Endothelial cell of umbilical vein (primary cell): ENCODE results near the gene SPAG17. TPM values are rescaled to one million over a fixed set of nuclear protein-coding genes. Genes with fewer than 3 reads are reported as not detected.

Experiments used
- BruUV-seq: library from RNA; stranded (reverse); fragments of 400-500 nt; replicated peaks from 2 replicates; lab custom pipeline; 2021; lab: Mats Ljungman, UMichigan
- CTCF ChIA-PET: fragments of 300-600, 350-600 bp; sonication (Branson Sonifier 250); formaldehyde crosslinking; loops from one replicate; lab custom pipeline; 2021; ENCODE audit warnings: antibody characterized with exemption, inconsistent platforms; lab: Charles Lee
- POLR2A ChIA-PET: fragments of 300-600, 350-600 bp; sonication (Branson Sonifier 250); formaldehyde crosslinking; loops from one replicate; lab custom pipeline; 2021; ENCODE audit warnings: antibody characterized with exemption, inconsistent platforms; lab: Charles Lee
- DNase-seq: peaks from one replicate; pipeline ENCODE4 v3.0.0-alpha.2; 2011; ENCODE audit warnings: low read depth, low spot score
- FAIRE-seq: peaks from 2 replicates; lab custom pipeline; 2011; peaks lifted over from hg19 to GRCh38; lab: Jason Lieb, UNC
- H2AFZ ChIP-seq: 2 replicates; pipeline ENCODE4 v1.6.0; 2012; ENCODE audit warnings: low read depth, low read length, control low read depth, inconsistent platforms
- H3K27ac ChIP-seq: 2 replicates; pipeline ENCODE4 v1.5.1; 2011; ENCODE audit warnings: low read depth, mild to moderate bottlenecking, control low read depth, low read length, moderate library complexity; ENCODE audit not compliant: insufficient read depth
- H3K27me3 ChIP-seq, 2 experiments: 2 replicates each; pipeline versions ENCODE4 v1.6.0 to v1.6.1; 2011; ENCODE audit warnings: low read length in 2 of 2, mixed read lengths in 1 of 2; ENCODE audit not compliant: control insufficient read depth in 2 of 2, insufficient read depth in 2 of 2
- H3K36me3 ChIP-seq, 2 experiments: 2 replicates in 1 of 2; 3 replicates in 1 of 2; pipeline ENCODE4 v1.5.1; 2011; ENCODE audit warnings: low read length in 2 of 2, mild to moderate bottlenecking in 1 of 2, moderate library complexity in 1 of 2; ENCODE audit not compliant: control insufficient read depth in 2 of 2, insufficient read depth in 2 of 2; ENCODE audit errors: extremely low read depth in 1 of 2
- H3K4me1 ChIP-seq: 3 replicates; pipeline ENCODE4 v1.5.1; 2011; ENCODE audit warnings: mild to moderate bottlenecking, low read length; ENCODE audit not compliant: control insufficient read depth, insufficient read depth; ENCODE audit errors: extremely low read depth
- H3K4me2 ChIP-seq: 2 replicates; pipeline ENCODE4 v1.6.1; 2011; ENCODE audit warnings: low read length, control low read depth, mixed read lengths; ENCODE audit not compliant: insufficient read depth
- H3K4me3 ChIP-seq, 3 experiments: fragments of 200-600 bp in 1 of 3; sonication (generic), shearing (Covaris generic) in 1 of 3; replicated peaks in 1 of 3; 2 replicates each; pipeline ENCODE4 v1.5.1; 2011 to 2016; ENCODE audit warnings: control low read depth in 3 of 3, low read length in 3 of 3, mild to moderate bottlenecking in 2 of 3, inconsistent platforms in 1 of 3, low read depth in 1 of 3, moderate library complexity in 1 of 3; ENCODE audit not compliant: insufficient read depth in 1 of 3
- H3K79me2 ChIP-seq: 2 replicates; pipeline ENCODE4 v1.6.0; 2012; ENCODE audit warnings: low read length, inconsistent platforms; ENCODE audit not compliant: control insufficient read depth, insufficient read depth
- H3K9ac ChIP-seq: replicated peaks from 2 replicates; pipeline ENCODE3; 2011; ENCODE audit warnings: low read length, control low read depth; ENCODE audit not compliant: insufficient read depth; ENCODE audit errors: extremely low read depth
- H3K9me1 ChIP-seq: replicated peaks from 3 replicates; pipeline ENCODE4 v1.6.0; 2011; ENCODE audit warnings: mild to moderate bottlenecking, low read length; ENCODE audit not compliant: control insufficient read depth, insufficient read depth; ENCODE audit errors: extremely low read depth
- H3K9me3 ChIP-seq: replicated peaks from 2 replicates; pipeline ENCODE4 v1.5.1; 2012; ENCODE audit warnings: low read length, inconsistent platforms; ENCODE audit not compliant: control insufficient read depth, insufficient read depth
- H4K20me1 ChIP-seq: replicated peaks from 2 replicates; pipeline ENCODE3; 2011; ENCODE audit warnings: mild to moderate bottlenecking, low read length; ENCODE audit not compliant: control insufficient read depth, insufficient read depth; ENCODE audit errors: extremely low read depth
- EZH2 ChIP-seq: IDR thresholded peaks from 2 replicates; pipeline ENCODE4 v1.6.1; 2012; ENCODE audit warnings: borderline replicate concordance, low read depth, mild to moderate bottlenecking, moderate library complexity, low read length, inconsistent platforms; ENCODE audit not compliant: severe bottlenecking
- FOS ChIP-seq: IDR thresholded peaks from 2 replicates; pipeline ENCODE4 v1.6.1; 2011; ENCODE audit warnings: mild to moderate bottlenecking, low read length, moderate library complexity, borderline replicate concordance; ENCODE audit not compliant: insufficient read depth
- GATA2 ChIP-seq: IDR thresholded peaks from 2 replicates; pipeline ENCODE4 v1.7.0; 2011; ENCODE audit warnings: low read depth, mild to moderate bottlenecking, moderate library complexity, mixed read lengths, low read length; ENCODE audit not compliant: insufficient read length, insufficient read depth
- JUN ChIP-seq: IDR thresholded peaks from 2 replicates; pipeline ENCODE4 v1.6.1; 2011; ENCODE audit warnings: borderline replicate concordance, low read depth; ENCODE audit not compliant: insufficient read length, insufficient read depth
- MYC ChIP-seq: IDR thresholded peaks from one replicate; pipeline ENCODE4 v1.6.1; 2011; ENCODE audit warnings: mild to moderate bottlenecking, low read depth, low read length
- POLR2A ChIP-seq: IDR thresholded peaks from 2 replicates; pipeline ENCODE4 v1.6.1; 2012; ENCODE audit warnings: low read depth, mild to moderate bottlenecking, control low read depth, low read length
- POLR2AphosphoS5 ChIP-seq: IDR thresholded peaks from 2 replicates; pipeline ENCODE4 v1.6.1; 2012; ENCODE audit warnings: low read depth, mild to moderate bottlenecking, control low read depth, low read length, moderate library complexity; ENCODE audit not compliant: insufficient read depth
- dilution Hi-C: fragments of 300-500 bp; cut with MboI; formaldehyde crosslinking; loops from one replicate; pipeline ENCODE4 v1.15.0; 2019; ENCODE audit warnings: low sequenced_read_pairs; ENCODE audit not compliant: extremely low pct_ligation_motif_present
- intact Hi-C: fragments of 100-400 bp; cut with micrococcal nuclease; formaldehyde crosslinking; loops from one replicate; pipeline ENCODE4 v1.10.0; 2022
- polyA plus RNA-seq, 4 experiments: library from polyadenylated mRNA; depleted of rRNA in 3 of 4; stranded (reverse) in 3 of 4; unstranded in 1 of 4; fragments of >200 nt; gene quantifications; 2 replicates each; pipeline versions ENCODE4 v1.2.1 to v1.2.3, GENCODE V29; 2011 to 2012; ENCODE audit warnings: missing spikeins in 1 of 4
- total RNA-seq: library from RNA; stranded (reverse); gene quantifications from 2 replicates; pipeline ENCODE4 v1.2.3, GENCODE V29; 2021
- TF ChIP-seq, protein P1 (sequence below): IDR thresholded peaks from 2 replicates; pipeline ENCODE4 v1.6.1; 2011; ENCODE audit not compliant: insufficient read depth, insufficient read length
- TF ChIP-seq, protein P2 (sequence below), 2 donors: IDR thresholded peaks; 1 replicate in 1 of 2; 2 replicates in 1 of 2; pipeline ENCODE4 v1.5.1; 2011; ENCODE audit warnings: low read length in 2 of 2, mild to moderate bottlenecking in 2 of 2, moderate library complexity in 2 of 2, control low read depth in 1 of 2, inconsistent platforms in 1 of 2, low read depth in 1 of 2; ENCODE audit not compliant: insufficient read depth in 1 of 2; ENCODE audit errors: extremely low read depth in 1 of 2

Gene SPAG17
- total and polyA plus RNA-seq, 2 donors (not counting 3 experiments of a cell fraction or from before 2014, with no cell fraction given), result not detected

DNA sequence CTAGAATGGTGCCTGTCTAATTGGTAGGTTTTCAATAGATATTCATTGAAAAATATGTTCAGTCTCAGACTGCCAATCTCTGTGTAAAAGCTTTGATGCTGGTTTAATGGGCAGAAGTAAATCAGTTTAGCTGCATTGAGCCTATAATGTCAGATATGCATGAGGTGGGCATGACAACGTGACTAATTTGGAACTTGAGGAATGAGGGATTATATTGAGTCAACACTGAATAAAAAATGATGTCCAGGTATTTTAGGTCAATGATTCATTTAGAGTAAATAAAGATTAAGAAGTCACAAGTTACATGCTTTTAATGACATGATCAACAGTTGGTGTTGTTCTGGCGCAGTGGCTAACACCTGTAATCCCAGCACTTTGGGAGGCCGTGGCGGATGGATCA, 252.5 kb downstream of the SPAG17 start:
- FAIRE-seq, result no peak
- intact Hi-C loops, result loop anchor here (10.0 kb wide), 1 partner anchor 568 kb away; the partner anchor contains the start of gene MAN1A2
- ChIA-PET POLR2A (no interaction called here), CTCF (interaction anchor here (2.2 kb wide), 1 partner anchor 36 kb away, joined by 10 read pairs; no protein-coding TSS in a partner anchor)
- Histone ChIP-seq H3K4me3 (no peak overlapping the region), H3K9me3 (no peaks in the 10 kb centered on the region), H4K20me1 (no peaks in the 10 kb centered on the region), H3K27me3 (no peaks in the 10 kb centered on the region), H3K79me2 (peaks cover 47% of the 10 kb centered on the region), H3K9ac (no peak overlapping the region), H3K4me2 (no peak overlapping the region), H2AFZ (no peak overlapping the region), H3K27ac (no peak overlapping the region), H3K9me1 (no peaks in the 10 kb centered on the region), H3K36me3 (peaks cover 3 to 7% of the 10 kb centered on the region in 2 experiments), H3K4me1 (peaks cover 16% of the 10 kb centered on the region)
- TF ChIP-seq, protein P1, sequence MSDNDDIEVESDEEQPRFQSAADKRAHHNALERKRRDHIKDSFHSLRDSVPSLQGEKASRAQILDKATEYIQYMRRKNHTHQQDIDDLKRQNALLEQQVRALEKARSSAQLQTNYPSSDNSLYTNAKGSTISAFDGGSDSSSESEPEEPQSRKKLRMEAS, result no peak
- TF ChIP-seq POLR2A (no peak), GATA2 (no peak), JUN (no peak), MYC (no peak), FOS (no peak), EZH2 (no peak), POLR2AphosphoS5 (no peak)
- TF ChIP-seq, protein P2, sequence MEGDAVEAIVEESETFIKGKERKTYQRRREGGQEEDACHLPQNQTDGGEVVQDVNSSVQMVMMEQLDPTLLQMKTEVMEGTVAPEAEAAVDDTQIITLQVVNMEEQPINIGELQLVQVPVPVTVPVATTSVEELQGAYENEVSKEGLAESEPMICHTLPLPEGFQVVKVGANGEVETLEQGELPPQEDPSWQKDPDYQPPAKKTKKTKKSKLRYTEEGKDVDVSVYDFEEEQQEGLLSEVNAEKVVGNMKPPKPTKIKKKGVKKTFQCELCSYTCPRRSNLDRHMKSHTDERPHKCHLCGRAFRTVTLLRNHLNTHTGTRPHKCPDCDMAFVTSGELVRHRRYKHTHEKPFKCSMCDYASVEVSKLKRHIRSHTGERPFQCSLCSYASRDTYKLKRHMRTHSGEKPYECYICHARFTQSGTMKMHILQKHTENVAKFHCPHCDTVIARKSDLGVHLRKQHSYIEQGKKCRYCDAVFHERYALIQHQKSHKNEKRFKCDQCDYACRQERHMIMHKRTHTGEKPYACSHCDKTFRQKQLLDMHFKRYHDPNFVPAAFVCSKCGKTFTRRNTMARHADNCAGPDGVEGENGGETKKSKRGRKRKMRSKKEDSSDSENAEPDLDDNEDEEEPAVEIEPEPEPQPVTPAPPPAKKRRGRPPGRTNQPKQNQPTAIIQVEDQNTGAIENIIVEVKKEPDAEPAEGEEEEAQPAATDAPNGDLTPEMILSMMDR (IDR thresholded peaks at IDR 0.05; ENCODE audit: extremely low read depth in 1 of 2, insufficient read depth in 1 of 2, low read depth in 1 of 2, low read length in 2 of 2), result no peak
- dilution Hi-C loops, result no loop called here
- BruUV-seq, result no TSS peak
- no peak for DNase-seq
